GM12878 (cell line): Measurements from ENCODE around the gene IFRD2. TPM values are rescaled to one million over a fixed set of nuclear protein-coding genes. Genes with fewer than 3 reads are reported as not detected.
A peak's percentile ranks its signal among the peaks of the same experiment; 100 is the strongest.

ENCODE experiments used
- ATAC-seq: fragments of 200-7000 bp; cut with Tn5 transposase; 3 replicates; pipeline ENCODE4 v1.9.1; 2020; ENCODE audit warnings: mild to moderate bottlenecking, moderate library complexity
- BruUV-seq: library from RNA; stranded (reverse); fragments of 400-500 nt; replicated peaks from 2 replicates; lab custom pipeline; 2021; lab: Mats Ljungman, UMichigan
- CTCF ChIA-PET: fragments of 300-600 bp; sonication (Branson Sonifier 250); formaldehyde crosslinking; extraction: SDS; loops from one replicate; lab custom pipeline; 2021; ENCODE audit warnings: inconsistent platforms; lab: Yijun Ruan, JAX
- POLR2A ChIA-PET: fragments of 350-600 bp; formaldehyde crosslinking; extraction: SDS; loops from one replicate; lab custom pipeline; 2021; ENCODE audit warnings: inconsistent platforms; lab: Charles Lee
- RAD21 ChIA-PET: fragments of 300-600 bp; sonication (Branson Sonifier 250); formaldehyde crosslinking; loops from one replicate; lab custom pipeline; 2023; ENCODE audit warnings: antibody characterized with exemption; ENCODE audit not compliant: unreplicated experiment; lab: Charles Lee
- SMC1A ChIA-PET: fragments of 300-600 bp; sonication (Branson Sonifier 250); formaldehyde crosslinking; loops from one replicate; lab custom pipeline; 2023; ENCODE audit not compliant: unreplicated experiment, uncharacterized antibody; lab: Charles Lee
- DNase-seq: peaks from one replicate; pipeline ENCODE4 v3.0.0-alpha.2; 2011; ENCODE audit warnings: low read depth, low spot score
- FAIRE-seq: peaks from 3 replicates; lab custom pipeline; 2011; peaks lifted over from hg19 to GRCh38; lab: Jason Lieb, UNC
- H2AFZ ChIP-seq: 2 replicates; pipeline ENCODE4 v1.6.0; 2011; ENCODE audit warnings: low read depth, low read length, control low read depth; ENCODE audit not compliant: control insufficient read depth
- H3K27ac ChIP-seq: 2 replicates; pipeline ENCODE4 v1.5.1; 2011; ENCODE audit warnings: control low read depth; ENCODE audit not compliant: control insufficient read depth, insufficient read depth
- H3K27me3 ChIP-seq, 2 experiments: replicated peaks in 1 of 2; 2 replicates each; pipeline versions ENCODE4 v1.6.0 to v1.6.1; 2011; ENCODE audit warnings: low read length in 1 of 2; ENCODE audit not compliant: control insufficient read depth in 2 of 2, insufficient read depth in 2 of 2
- H3K36me3 ChIP-seq, 2 experiments: 2 replicates each; pipeline ENCODE4 v1.5.1; 2011; ENCODE audit warnings: low read length in 1 of 2; ENCODE audit not compliant: control insufficient read depth in 2 of 2, insufficient read depth in 2 of 2
- H3K4me1 ChIP-seq: 2 replicates; pipeline ENCODE4 v1.6.1; 2011; ENCODE audit warnings: mild to moderate bottlenecking, low read length, moderate library complexity, mixed read lengths; ENCODE audit not compliant: control insufficient read depth, insufficient read depth
- H3K4me2 ChIP-seq: 2 replicates; pipeline ENCODE4 v1.6.0; 2011; ENCODE audit warnings: control low read depth; ENCODE audit not compliant: control insufficient read depth, insufficient read depth
- H3K4me3 ChIP-seq: fragments of 200-600 bp; sonication (generic); 2 replicates; pipeline ENCODE4 v1.5.1; 2016
- H3K79me2 ChIP-seq: 2 replicates; pipeline ENCODE4 v1.6.0; 2011; ENCODE audit warnings: low read length; ENCODE audit not compliant: control insufficient read depth, insufficient read depth
- H3K9ac ChIP-seq: 2 replicates; pipeline ENCODE4 v1.8.0; 2011; ENCODE audit warnings: low read length, control low read depth, mixed read lengths; ENCODE audit not compliant: control insufficient read depth, insufficient read depth
- H3K9me3 ChIP-seq: replicated peaks from 3 replicates; pipeline ENCODE4 v1.5.1; 2011; ENCODE audit warnings: mild to moderate bottlenecking, low read length; ENCODE audit not compliant: control insufficient read depth, insufficient read depth
- H4K20me1 ChIP-seq: 2 replicates; pipeline ENCODE4 v1.6.0; 2011; ENCODE audit not compliant: control insufficient read depth, insufficient read depth
- BCLAF1 ChIP-seq: fragments of 450-650 bp; IDR thresholded peaks from 2 replicates; pipeline ENCODE4 v1.6.1; 2017; ENCODE audit warnings: antibody characterized with exemption, mild to moderate bottlenecking, moderate library complexity
- E4F1 ChIP-seq: fragments of 450-650 bp; IDR thresholded peaks from 2 replicates; pipeline ENCODE4 v1.6.1; 2018; ENCODE audit warnings: borderline replicate concordance, mild to moderate bottlenecking; ENCODE audit not compliant: partially characterized antibody
- HDAC2 ChIP-seq: fragments of 200-600 bp; sonication (generic); IDR thresholded peaks from 2 replicates; pipeline ENCODE4 v1.6.1; 2017
- IRF4 ChIP-seq: IDR thresholded peaks from 2 replicates; pipeline ENCODE4 v1.6.1; 2011; ENCODE audit warnings: low read depth, low read length
- KDM1A ChIP-seq: fragments of 200-600 bp; sonication (generic); IDR thresholded peaks from 2 replicates; pipeline ENCODE4 v1.6.1; 2016; ENCODE audit warnings: borderline replicate concordance
- MEF2A ChIP-seq: IDR thresholded peaks from 2 replicates; pipeline ENCODE4 v1.6.1; 2011; ENCODE audit warnings: low read depth, mild to moderate bottlenecking, low read length, moderate library complexity; ENCODE audit not compliant: insufficient read depth
- MLLT1 ChIP-seq: fragments of 450-650 bp; IDR thresholded peaks from 2 replicates; pipeline ENCODE4 v1.6.1; 2016; ENCODE audit warnings: mild to moderate bottlenecking
- NFYA ChIP-seq: IDR thresholded peaks from 2 replicates; pipeline ENCODE4 v1.6.1; 2011; ENCODE audit warnings: low read depth, mild to moderate bottlenecking, low read length, improper control_type of control experiment, borderline replicate concordance
- RBBP5 ChIP-seq: fragments of 200-600 bp; sonication (generic); conservative IDR thresholded peaks from 2 replicates; pipeline ENCODE4 v1.6.1; 2016
- RFX5 ChIP-seq: IDR thresholded peaks from 2 replicates; pipeline ENCODE4 v1.6.1; 2011; ENCODE audit warnings: low read depth, low read length, improper control_type of control experiment
- SREBF1 ChIP-seq: IDR thresholded peaks from 2 replicates; pipeline ENCODE4 v1.6.1; 2012; ENCODE audit warnings: mild to moderate bottlenecking, low read length
- ZNF207 ChIP-seq: fragments of 450-650 bp; IDR thresholded peaks from 2 replicates; pipeline ENCODE4 v1.6.1; 2014; ENCODE audit warnings: antibody characterized with exemption, mild to moderate bottlenecking, borderline replicate concordance
- WGBS: methylation state at CpG from one replicate; pipeline ENCODE4 v1.1.6; 2016; ENCODE audit warnings: low lambda C conversion rate; ENCODE audit not compliant: insufficient replicate concordance, insufficient coverage; ENCODE audit errors: missing lambda C conversion rate; 5-methylcytosine and 5-hydroxymethylcytosine counted together
- in situ Hi-C: fragments of 300-500 bp; cut with MboI; formaldehyde crosslinking; loops from 9 replicates; pipeline ENCODE4 v1.14.3; 2018; ENCODE audit warnings: mixed read lengths
- intact Hi-C: fragments of 100-400 bp; cut with micrococcal nuclease; formaldehyde crosslinking; loops from one replicate; pipeline ENCODE4 v1.14.2; 2022; ENCODE audit not compliant: unreplicated experiment
- polyA plus RNA-seq, 11 experiments: library from polyadenylated mRNA; depleted of rRNA in 4 of 11; unstranded in 6 of 11; stranded (reverse) in 5 of 11; fragments of >200 nt; fragmentation: Nextera tagmentation in 4 of 11; fragmentation: Illumina TruSeq in 1 of 11; extraction: Ambion mirVana in 4 of 11; extraction: Trizol in 1 of 11; gene quantifications; 1 replicate in 1 of 11; 2 replicates in 10 of 11; pipeline versions ENCODE4 v1.2.1 to v1.2.3, GENCODE V29; 2011 to 2016; ENCODE audit warnings: inconsistent platforms in 2 of 11, missing spikeins in 2 of 11, low read depth in 1 of 11
- total RNA-seq, 4 experiments: library from RNA; depleted of rRNA in 3 of 4; stranded (reverse); fragments of >200 nt in 3 of 4; fragmentation: Illumina TruSeq in 1 of 4; extraction: Trizol in 1 of 4; gene quantifications; 2 replicates each; pipeline versions ENCODE4 v1.2.1 to v1.2.3, GENCODE V29; 2013 to 2021

Gene IFRD2
- total and polyA plus RNA-seq, 10 of the 15 experiments (the other 5 are each of a cell fraction or from before 2014, with no cell fraction given): 19.1 to 153 (median 80.3) TPM

GRCh38 chr3:50333744-50334328, 41.6 kb upstream of the IFRD2 start:
- H2AFZ ChIP-seq: no peak overlapping the region
- H3K4me3 ChIP-seq: peak overlapping the region; percentile 28; the same call in 1 of the 2 replicates
- peak overlapping the region; percentile 15; the same call in 1 of the 2 replicates for H3K9ac ChIP-seq
- in situ Hi-C loops: loop anchor here (10.0 kb wide), 1 partner anchor 1061 kb away; the partner anchor contains the start of gene RBM15B
- intact Hi-C loops: no loop called here
- H4K20me1 ChIP-seq: no peaks in the 10 kb centered on the region; the same call in 1 of the 2 replicates
- 74% methylated on average over 12 of the region's 12 CpGs for WGBS
- H3K36me3 ChIP-seq: peaks cover 19 to 27% of the 10 kb centered on the region in 2 experiments
- H3K4me1 ChIP-seq: peaks cover 10% of the 10 kb centered on the region; the same call in 1 of the 2 replicates
- ChIA-PET POLR2A (interaction anchor here (1.0 to 1.7 kb wide), 3 partner anchors 11 to 27 kb away, joined by 3 to 5 read pairs (median 4); partner anchors contain the start of gene HYAL2), SMC1A (interaction anchor here (1.5 kb wide), 1 partner anchor 13 kb away, joined by 3 read pairs; no protein-coding TSS in a partner anchor), RAD21 (no interaction called here), CTCF (interaction anchor here (0.6 to 10.5 kb wide), 3 partner anchors 11 to 35 kb away, joined by 3 to 72 read pairs (median 5); partner anchors contain the start of genes HYAL2, HYAL3 and NAA80)
- H3K79me2 ChIP-seq: peaks cover 58% of the 10 kb centered on the region
- H3K9me3 ChIP-seq: no peaks in the 10 kb centered on the region
- BruUV-seq: no TSS peak
- no peak for ATAC-seq
- no peak overlapping the region for H3K27ac ChIP-seq
- FAIRE-seq: no peak
- no peak for DNase-seq
- peak overlapping the region; percentile 77 for H3K4me2 ChIP-seq
- no peaks in the 10 kb centered on the region for H3K27me3 ChIP-seq
- no peak for TF ChIP-seq SREBF1
- no peak for TF ChIP-seq NFYA
- TF ChIP-seq MLLT1: no peak
- no peak for TF ChIP-seq HDAC2
- no peak for TF ChIP-seq E4F1
- TF ChIP-seq BCLAF1: no peak
- no peak for TF ChIP-seq RBBP5
- TF ChIP-seq IRF4: no peak
- TF ChIP-seq ZNF207: no peak
- TF ChIP-seq RFX5: no peak
- no peak for TF ChIP-seq KDM1A
- no peak for TF ChIP-seq MEF2A
